Nephron progenitor cell (in vitro differentiated cells): ENCODE results near the gene HMGB3.

ENCODE experiments used
- DNase-seq: peaks from one replicate; pipeline ENCODE4 v3.0.0; 2021
- H3K27ac Mint-ChIP-seq: 2 replicates; pipeline ENCODE4 v1.8.0; 2021; ENCODE audit warnings: mild to moderate bottlenecking, moderate library complexity, mixed read lengths
- H3K27me3 Mint-ChIP-seq: 2 replicates; pipeline ENCODE4 v1.8.0; 2021; ENCODE audit warnings: mild to moderate bottlenecking, low read depth, mixed read lengths; ENCODE audit not compliant: poor library complexity
- H3K36me3 Mint-ChIP-seq: 2 replicates; pipeline ENCODE4 v1.8.0; 2021; ENCODE audit warnings: low read depth, mixed read lengths
- H3K4me1 Mint-ChIP-seq: 2 replicates; pipeline ENCODE4 v1.8.0; 2021; ENCODE audit warnings: mixed read lengths
- H3K4me3 Mint-ChIP-seq: 2 replicates; pipeline ENCODE4 v1.8.0; 2021; ENCODE audit warnings: mild to moderate bottlenecking, moderate library complexity, mixed read lengths
- H3K9me3 Mint-ChIP-seq: 2 replicates; pipeline ENCODE4 v1.8.0; 2021; ENCODE audit warnings: mild to moderate bottlenecking, moderate library complexity, mixed read lengths
- TF ChIP-seq, protein P1 (sequence below): fragments of 200-600 bp; sonication (generic); IDR thresholded peaks from 2 replicates; pipeline ENCODE4 v1.5.0; 2021; ENCODE audit warnings: antibody characterized with exemption

The HMGB3 gene

DNA sequence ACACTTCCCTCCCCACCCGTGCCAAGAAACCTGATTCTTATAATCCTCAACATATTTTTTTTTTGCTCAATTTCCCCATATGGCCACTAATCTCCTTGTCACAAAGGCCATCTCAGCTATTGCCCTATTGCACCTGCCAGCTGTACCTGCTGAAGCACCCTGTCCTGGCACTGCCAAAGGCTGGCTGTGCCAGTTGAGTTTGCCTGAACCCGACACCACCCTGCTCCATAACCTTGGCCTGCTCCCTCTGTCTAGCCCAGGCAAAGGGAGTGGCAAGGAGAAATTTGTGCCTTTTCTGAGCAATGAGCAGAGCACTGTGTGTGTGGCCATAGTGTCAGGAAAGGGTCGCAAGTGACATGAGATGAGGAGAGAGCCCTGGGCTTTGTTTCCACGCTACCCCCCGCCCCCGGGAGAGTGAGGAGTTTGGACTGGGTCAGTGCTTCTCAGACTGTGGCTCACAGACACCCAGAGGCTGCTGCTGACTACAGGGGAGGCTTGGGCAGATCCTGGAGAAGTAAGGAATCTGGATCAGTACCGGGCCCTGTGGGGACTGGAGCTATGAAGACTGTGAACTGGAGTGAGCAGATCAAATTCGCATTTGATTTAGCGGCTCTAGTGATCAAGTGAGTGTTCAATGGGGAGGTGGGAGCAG is 42.2 kb upstream of the HMGB3 start:
- Mint-ChIP-seq H3K36me3 (no peaks in the 10 kb centered on the region), H3K27ac (peak overlapping the region; percentile 71), H3K4me3 (no peak overlapping the region), H3K4me1 (peaks cover 20% of the 10 kb centered on the region), H3K27me3 (peaks cover 8% of the 10 kb centered on the region), H3K9me3 (peaks cover 34% of the 10 kb centered on the region)
- TF ChIP-seq, protein P1, sequence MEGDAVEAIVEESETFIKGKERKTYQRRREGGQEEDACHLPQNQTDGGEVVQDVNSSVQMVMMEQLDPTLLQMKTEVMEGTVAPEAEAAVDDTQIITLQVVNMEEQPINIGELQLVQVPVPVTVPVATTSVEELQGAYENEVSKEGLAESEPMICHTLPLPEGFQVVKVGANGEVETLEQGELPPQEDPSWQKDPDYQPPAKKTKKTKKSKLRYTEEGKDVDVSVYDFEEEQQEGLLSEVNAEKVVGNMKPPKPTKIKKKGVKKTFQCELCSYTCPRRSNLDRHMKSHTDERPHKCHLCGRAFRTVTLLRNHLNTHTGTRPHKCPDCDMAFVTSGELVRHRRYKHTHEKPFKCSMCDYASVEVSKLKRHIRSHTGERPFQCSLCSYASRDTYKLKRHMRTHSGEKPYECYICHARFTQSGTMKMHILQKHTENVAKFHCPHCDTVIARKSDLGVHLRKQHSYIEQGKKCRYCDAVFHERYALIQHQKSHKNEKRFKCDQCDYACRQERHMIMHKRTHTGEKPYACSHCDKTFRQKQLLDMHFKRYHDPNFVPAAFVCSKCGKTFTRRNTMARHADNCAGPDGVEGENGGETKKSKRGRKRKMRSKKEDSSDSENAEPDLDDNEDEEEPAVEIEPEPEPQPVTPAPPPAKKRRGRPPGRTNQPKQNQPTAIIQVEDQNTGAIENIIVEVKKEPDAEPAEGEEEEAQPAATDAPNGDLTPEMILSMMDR, result no peak
- no peak for DNase-seq

DNA sequence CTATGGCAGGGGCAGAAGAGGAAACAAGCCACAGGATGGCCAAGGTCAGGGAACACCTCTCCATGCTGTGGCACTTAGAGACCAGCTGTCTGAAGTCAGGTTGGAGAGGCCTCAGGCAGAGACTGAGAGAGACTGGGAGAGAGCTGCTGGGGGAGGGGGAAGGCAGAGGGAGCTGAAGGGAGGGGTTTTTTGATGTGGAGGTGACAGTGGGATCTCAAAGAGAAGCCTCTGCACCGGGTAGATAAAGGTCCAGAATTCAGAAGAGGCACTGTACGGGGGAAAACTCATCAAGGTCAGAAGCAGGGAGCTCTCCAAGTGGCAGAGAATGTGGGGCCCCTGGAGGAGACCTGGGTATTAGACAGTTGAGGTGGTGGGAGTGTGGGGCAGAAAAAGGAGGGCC is 41.6 kb upstream of the HMGB3 start:
- Mint-ChIP-seq H3K4me1 (peaks cover 16% of the 10 kb centered on the region), H3K27me3 (peaks cover 8% of the 10 kb centered on the region), H3K9me3 (peaks cover 29% of the 10 kb centered on the region), H3K36me3 (no peaks in the 10 kb centered on the region), H3K27ac (peak overlapping the region; percentile 71), H3K4me3 (no peak overlapping the region)
- no peak for DNase-seq
- TF ChIP-seq, protein P1, result no peak

DNA sequence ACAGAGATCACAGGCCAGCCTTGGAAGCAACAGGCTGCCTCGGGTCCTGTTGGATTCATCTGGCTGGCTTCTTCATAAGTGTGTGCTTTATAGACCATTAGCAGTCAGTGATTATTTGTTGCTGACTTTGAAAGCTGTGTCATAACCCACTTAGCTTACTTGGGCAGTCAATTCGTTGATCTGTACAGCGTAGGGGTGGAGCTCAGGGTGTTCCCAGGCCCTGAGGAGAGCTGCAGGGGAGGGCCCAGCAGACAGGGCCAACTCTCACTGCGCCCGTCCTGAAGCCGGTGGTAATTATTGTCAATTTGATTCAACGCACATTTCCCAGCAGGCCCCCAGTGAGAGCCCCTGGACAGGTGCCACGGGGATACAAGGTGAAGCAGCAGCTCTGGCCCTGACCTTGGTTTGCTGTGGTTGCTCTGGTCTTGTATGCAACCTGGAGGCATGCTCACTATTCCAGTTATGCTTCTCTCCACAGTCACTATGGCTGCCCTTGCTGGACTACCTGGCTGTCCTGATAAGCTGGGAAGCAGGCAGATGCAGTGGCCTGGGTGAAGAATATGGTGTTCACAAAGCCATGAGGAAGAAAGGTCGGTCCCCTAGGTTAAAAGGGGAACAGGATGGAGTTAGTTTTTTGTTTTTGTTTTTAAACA is 40.1 kb upstream of the HMGB3 start:
- TF ChIP-seq, protein P1, result no peak
- Mint-ChIP-seq H3K9me3 (peaks cover 28% of the 10 kb centered on the region), H3K27ac (no peak overlapping the region), H3K27me3 (peaks cover 8% of the 10 kb centered on the region), H3K36me3 (no peaks in the 10 kb centered on the region), H3K4me1 (peaks cover 13% of the 10 kb centered on the region), H3K4me3 (no peak overlapping the region)
- DNase-seq, result no peak

DNA sequence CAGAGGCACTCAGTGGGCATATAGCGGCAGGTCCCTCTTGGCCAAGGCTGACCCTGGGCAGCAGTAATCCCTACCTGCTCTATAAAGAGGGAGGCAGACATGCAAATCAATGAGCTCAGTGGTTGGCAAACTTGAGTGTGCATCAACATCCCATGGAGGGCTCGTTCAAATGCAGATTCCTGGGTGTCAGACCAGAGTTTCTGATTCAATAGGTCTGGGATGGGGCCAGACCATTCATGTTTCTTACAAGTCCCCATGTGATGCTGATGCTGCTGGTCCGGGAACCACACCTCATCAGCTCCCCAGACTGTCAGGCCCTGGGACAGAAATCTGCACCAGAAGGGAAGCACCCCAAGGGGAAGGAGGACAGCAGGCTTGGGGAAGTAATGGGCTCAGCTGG is 38.9 kb upstream of the HMGB3 start:
- Mint-ChIP-seq H3K9me3 (peaks cover 28% of the 10 kb centered on the region), H3K27ac (no peak overlapping the region), H3K36me3 (no peaks in the 10 kb centered on the region), H3K27me3 (peaks cover 8% of the 10 kb centered on the region), H3K4me3 (no peak overlapping the region), H3K4me1 (peaks cover 14% of the 10 kb centered on the region)
- no peak for DNase-seq
- TF ChIP-seq, protein P1, result no peak

DNA sequence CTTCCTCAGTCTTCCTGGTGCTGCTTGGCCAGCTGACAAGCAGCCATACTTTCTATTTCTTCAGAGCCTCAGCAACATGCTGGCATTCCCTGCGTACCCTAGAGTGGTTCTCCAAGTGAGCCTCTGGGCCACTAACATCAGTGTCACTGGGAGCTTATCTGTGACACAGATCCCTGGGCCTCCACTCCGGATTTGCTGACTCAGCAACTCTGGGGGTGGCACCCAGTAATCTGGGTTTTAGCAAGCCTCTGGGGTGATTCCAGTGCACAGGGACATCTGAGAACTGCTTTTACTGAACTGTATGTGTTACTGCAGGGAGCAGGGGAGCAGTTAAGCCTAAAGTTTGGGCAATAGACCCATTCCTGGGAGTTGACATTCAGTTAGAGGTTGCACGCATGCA is 28.2 kb upstream of the HMGB3 start:
- TF ChIP-seq, protein P1, result no peak
- no peaks in the 10 kb centered on the region for H3K27me3 Mint-ChIP-seq
- peaks cover 4% of the 10 kb centered on the region for H3K36me3 Mint-ChIP-seq
- H3K27ac Mint-ChIP-seq, result no peak overlapping the region
- peaks cover 56% of the 10 kb centered on the region for H3K9me3 Mint-ChIP-seq
- no peak for DNase-seq
- H3K4me1 Mint-ChIP-seq, result no peaks in the 10 kb centered on the region
- no peak overlapping the region for H3K4me3 Mint-ChIP-seq

DNA sequence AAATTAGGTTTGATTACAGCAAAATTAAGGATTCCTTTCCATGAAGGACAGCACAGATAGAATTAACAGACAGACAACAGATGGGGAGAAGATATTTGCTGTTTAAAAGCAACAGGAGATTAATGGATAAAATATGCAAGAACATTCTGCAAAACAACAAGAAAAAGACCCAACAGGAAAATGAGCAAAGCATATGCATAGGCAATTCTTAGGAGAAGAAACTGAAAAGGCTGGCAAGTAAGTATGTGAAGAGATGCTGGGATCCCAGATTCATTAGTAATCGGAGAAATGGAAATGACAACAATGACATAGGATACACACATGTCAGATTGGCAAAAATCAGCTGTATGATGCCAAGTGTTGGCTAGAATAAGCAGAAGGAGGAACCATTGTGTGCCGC is 27.5 kb upstream of the HMGB3 start:
- H3K27me3 Mint-ChIP-seq, result no peaks in the 10 kb centered on the region
- TF ChIP-seq, protein P1, result no peak
- H3K9me3 Mint-ChIP-seq, result peaks cover 55% of the 10 kb centered on the region
- DNase-seq, result no peak
- H3K27ac Mint-ChIP-seq, result no peak overlapping the region
- no peak overlapping the region for H3K4me3 Mint-ChIP-seq
- H3K36me3 Mint-ChIP-seq, result peaks cover 4% of the 10 kb centered on the region
- H3K4me1 Mint-ChIP-seq, result no peaks in the 10 kb centered on the region
